Activated T-cell treated with anti-CD3 and anti-CD28 coated beads for 48 hours (primary cell): ENCODE measurements around the gene GAS7.

Experiments
- DNase-seq: peaks from one replicate; pipeline ENCODE4 v3.0.0-alpha.2; 2020; ENCODE audit warnings: low read depth

Gene GAS7

DNA sequence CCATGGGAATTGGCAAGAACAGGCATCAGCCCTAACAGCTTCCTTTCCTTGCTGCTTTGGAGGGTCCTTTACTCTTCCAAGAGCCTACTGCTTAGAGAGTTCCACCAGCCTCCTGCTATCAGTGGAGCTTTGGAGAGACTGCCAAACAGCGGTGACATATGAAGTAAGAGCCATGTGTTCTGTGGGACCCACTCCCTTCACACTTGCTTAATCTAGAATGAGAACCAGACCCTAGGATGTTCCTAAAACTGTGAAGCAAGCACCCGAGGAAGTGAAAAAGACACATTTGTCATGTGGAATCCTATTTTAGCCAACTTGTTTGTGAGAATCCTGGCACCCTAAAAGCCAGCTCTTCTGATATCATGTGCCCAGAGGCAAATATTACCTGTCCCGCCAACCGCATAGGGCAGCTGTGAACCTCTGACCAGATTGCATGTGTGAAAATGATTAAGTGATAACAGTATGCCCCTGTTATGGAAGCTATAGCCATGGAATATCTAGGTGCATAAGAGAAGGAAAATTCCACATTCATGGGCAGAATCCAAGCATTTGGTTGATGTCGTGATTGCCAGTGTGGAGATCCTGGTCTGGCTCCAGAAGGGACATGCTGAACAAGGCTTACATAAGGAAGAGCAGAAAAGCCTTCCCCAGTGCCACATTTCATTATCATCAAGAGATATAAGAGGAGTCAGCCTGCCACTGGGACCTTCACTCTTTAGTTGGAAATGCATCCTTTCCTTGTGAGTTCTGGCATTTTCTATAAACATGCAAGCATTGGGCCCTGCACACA lies 312.1 kb downstream of the GAS7 start:
- no peak for DNase-seq

DNA sequence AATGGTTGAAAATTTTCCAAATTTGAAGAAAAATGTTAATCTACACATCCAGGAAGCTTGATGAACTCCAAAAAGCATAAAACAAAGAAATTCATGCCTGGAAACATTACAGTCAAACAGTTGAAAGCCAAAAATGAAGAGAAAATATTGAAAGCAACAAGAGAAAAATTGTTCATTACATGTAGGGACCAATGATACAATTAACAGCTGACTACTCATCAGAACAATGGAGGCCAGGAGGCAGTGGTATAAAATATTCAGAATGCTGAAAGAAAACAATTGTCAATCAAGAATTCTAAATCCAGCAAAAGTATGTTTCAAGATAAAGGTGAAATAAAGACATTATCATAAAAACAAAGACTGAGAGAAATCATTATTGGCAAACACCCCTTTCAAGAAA lies 315.0 kb downstream of the GAS7 start:
- DNase-seq, result no peak

DNA sequence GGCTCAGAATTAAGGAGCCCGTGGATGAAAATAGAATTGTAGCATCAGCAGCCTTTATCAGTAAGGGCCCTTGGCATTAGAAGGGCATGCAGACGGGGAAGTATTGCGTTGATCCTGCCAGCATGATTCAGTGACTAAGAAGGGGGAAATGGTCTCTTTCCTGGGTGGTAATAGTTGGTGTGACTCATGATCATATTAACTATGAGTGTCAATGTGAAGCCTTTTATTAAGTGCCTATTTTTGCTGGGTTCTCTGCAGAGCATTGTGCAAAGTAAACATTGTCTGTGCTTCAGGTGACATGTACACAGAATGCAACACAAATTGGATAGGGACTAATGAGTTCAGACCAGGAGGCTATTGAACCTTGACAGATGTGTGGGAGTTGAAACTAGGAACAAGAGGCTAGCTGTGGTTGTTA lies 317.8 kb downstream of the GAS7 start:
- DNase-seq, result no peak

DNA sequence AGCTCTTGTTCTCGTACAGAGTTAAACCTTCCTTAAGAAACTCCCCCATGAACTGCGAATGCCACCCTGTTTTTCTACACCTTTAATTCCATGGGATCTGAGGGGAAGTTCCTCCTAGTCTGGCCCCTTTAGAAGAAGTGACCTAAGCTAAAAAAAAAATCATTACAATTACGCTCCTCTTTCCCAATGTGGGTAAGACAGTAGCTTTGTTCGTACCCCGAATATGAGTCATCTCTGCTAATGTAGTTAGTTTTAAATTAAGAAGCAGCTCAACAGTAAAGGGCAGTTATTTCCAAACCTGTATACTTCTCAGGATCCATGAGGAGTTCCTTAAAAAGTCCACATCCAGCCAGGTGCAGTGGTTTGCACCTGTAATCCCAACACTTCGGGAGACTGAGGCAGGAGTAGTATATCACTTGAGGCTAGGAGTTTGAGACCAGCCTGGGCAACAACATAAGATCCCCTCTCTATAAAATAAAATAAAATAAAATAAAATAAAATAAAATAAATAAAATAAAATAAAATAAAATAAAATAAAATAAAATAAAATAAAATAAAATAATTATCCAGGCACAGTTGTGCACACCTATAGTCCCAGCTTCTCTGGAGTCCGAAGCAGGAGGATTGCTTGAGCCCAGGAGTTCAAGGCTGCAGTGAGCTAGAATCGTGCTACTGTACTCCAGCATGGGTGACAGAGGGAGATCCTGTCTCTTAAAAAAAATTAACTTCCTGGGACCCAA lies 319.4 kb downstream of the GAS7 start:
- DNase-seq, result no peak

DNA sequence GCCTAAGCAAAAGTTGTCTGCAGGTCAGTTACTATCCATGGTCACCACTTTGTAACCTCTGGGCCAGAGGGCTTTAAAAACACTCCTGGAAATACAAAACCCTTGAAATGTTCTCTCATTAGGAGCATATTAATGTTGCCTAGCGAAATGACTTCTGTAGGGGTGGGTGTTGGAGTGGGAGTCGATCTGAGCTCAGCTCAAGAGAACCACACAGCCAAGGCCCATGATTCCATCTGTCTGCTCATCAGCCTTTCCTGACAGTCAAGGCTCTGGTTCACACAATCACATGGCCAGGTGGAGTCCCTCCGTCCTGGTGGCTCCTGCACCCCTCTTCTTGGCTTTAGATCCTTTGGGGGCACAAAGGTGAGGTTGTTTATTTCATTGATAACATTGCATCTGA lies 320.1 kb downstream of the GAS7 start:
- DNase-seq, result no peak

DNA sequence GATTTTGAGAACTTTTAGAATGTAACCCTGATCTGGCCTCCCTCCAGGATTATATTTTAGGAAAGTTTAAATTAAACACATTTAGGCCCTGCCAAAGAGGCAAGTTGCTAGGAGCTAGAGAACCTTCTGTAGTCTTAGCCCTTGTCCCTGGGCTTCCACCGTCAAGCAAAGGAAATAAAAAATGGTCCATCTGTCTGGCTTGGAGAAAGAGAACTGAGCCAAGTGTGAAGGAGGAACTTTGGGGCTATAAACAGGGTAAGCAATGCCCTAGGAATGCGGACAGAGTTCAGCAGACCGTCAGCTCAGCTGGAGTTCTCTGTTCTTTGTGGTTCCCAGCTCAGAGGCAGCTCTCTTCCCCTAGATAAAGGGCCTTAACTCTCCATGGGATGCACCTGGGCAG lies 323.0 kb downstream of the GAS7 start:
- no peak for DNase-seq

DNA sequence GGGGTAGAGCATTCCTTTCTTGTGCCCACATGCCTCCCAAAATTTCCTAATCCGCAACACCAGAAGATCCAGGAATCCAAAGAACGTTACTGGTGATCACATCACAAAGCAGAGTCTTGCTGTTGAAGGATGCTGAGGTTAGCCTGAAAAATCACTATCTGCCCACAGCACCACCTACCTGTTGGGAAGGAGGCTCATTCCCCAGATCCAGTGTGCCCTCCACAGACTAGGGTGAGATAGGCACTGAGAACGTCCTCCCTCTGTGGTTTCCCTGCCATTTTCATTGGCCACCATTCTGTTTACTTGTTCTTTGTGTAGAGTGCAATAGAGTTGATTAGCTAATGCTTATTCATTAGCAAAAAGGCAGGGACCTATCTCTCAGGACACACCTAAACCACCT lies 323.7 kb downstream of the GAS7 start:
- DNase-seq, result no peak

DNA sequence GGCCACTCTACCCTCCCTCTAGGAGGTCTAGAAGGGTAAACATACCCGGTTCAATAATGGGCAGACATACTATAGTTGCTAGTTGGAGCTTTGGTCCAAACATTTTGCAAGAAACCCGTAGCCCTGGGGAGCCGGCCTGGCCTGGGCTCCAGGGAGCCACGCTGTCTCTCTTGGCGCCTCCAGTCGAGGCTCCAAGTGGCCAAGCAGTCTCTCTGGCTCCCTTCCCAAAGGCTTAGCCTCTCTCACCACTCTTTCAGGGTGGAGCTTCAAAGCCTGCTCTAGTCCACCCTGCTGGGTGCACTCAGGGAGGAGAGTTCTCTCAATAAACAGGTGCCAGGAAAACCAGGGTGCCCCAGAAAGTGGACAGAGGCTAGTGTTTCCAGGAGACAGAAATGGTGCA lies 325.6 kb downstream of the GAS7 start:
- DNase-seq, result no peak

DNA sequence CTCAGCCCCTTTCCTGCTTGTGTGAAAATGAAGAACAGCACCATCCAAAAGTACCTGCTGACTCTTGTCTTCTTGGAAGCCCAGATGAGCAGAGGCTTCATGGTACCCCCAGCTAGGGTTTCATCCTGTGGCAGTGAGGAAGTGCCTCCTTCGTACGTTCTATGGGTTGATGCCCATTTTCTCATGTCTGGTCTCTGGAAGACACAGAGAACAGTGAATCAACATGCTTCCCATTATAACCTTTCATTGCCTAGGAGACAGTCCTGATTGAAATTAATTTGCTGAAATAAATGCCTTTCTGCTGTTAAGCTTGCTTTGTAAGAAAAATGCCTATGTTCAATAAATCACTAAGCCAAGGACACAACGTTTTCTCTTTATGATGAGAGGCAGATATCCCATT lies 329.9 kb downstream of the GAS7 start:
- no peak for DNase-seq

DNA sequence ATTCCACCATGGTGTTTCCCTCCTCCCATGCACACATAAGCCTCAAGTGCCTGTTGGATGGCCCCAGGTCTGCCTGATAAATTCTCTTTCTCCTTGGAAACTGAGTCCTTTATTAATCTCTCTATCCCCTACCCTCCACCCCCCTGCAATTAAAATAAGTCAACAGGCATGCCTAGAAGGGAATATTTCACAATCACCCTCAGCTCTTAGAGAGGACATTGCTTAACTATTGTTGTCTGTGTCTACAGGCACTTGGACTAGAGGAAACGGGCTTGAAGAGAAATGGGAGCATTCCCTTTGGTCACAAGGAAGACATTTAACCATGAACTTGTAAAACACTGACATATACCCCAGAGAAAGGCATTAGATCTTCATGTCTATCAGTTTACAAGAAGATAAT lies 332.8 kb downstream of the GAS7 start:
- DNase-seq, result no peak

DNA sequence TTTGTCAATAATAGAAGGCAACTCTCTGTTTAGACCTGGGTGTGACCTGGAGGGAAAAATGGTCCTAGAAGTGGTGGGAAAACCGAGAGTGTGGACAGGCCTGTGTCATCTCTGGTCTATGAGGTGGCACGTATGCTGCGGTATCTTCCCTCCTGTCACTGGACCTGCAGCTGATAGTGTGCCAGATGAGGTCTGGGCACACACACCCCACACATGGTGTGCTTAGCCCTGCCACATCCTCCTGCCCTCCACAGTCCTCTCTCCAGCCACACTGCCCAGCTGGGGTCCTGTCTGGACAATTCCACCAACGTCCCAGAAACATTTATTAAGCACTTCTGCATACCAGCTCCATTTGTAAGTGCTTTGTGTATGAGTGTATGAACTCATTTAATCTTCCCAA lies 335.5 kb downstream of the GAS7 start:
- DNase-seq, result no peak

DNA sequence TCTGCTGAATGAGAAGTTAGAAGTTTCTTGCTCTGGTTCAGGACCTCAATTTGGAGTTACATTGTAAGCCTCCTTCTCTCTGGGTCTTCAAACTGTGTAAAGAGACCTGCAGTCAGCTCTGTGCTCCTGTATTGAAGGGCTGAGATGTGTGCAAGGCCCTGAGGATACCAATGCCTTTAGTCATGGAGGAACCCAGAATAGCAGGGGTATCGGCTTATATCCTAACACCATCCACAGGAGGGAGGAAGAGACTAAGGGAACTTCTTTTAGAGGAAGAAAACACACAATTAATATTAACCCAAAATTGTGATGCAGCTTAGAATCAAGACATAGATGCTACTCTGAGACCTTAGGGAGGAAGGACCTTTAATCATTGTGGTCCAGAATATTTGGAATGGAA lies 336.2 kb downstream of the GAS7 start:
- no peak for DNase-seq

DNA sequence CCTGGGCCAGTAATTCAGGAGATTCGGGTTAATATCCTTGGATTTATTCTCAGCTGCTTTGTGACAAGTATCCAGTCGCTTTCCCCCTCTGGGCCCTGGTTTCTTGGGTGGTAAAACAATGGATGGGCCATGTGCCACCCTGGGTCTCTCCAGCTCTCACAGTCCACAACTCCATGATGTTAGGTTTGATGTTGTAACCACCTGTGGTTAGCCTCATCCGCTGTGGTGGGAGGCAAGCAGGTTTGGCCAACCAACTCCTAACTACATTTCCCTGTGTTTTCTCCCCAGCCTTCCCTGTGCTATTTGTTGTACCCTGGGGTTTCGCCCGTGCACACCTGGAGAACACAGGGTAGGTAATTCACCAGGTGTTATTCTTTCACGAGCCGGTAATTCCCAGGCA lies 337.6 kb downstream of the GAS7 start:
- no peak for DNase-seq
